GM12878 (cell line): ENCODE measurements around the gene CD276. TPM values are rescaled to one million over a fixed set of nuclear protein-coding genes. Genes with fewer than 3 reads are reported as not detected.
A peak's percentile ranks its signal among the peaks of the same experiment; 100 is the strongest.

ENCODE experiments used
- ATAC-seq: fragments of 200-7000 bp; cut with Tn5 transposase; 3 replicates; pipeline ENCODE4 v1.9.1; 2020; ENCODE audit warnings: mild to moderate bottlenecking, moderate library complexity
- BruUV-seq: library from RNA; stranded (reverse); fragments of 400-500 nt; replicated peaks from 2 replicates; lab custom pipeline; 2021; lab: Mats Ljungman, UMichigan
- CTCF ChIA-PET: fragments of 300-600 bp; sonication (Branson Sonifier 250); formaldehyde crosslinking; extraction: SDS; loops from one replicate; lab custom pipeline; 2021; ENCODE audit warnings: inconsistent platforms; lab: Yijun Ruan, JAX
- POLR2A ChIA-PET: fragments of 350-600 bp; formaldehyde crosslinking; extraction: SDS; loops from one replicate; lab custom pipeline; 2021; ENCODE audit warnings: inconsistent platforms; lab: Charles Lee
- RAD21 ChIA-PET: fragments of 300-600 bp; sonication (Branson Sonifier 250); formaldehyde crosslinking; loops from one replicate; lab custom pipeline; 2023; ENCODE audit warnings: antibody characterized with exemption; ENCODE audit not compliant: unreplicated experiment; lab: Charles Lee
- SMC1A ChIA-PET: fragments of 300-600 bp; sonication (Branson Sonifier 250); formaldehyde crosslinking; loops from one replicate; lab custom pipeline; 2023; ENCODE audit not compliant: unreplicated experiment, uncharacterized antibody; lab: Charles Lee
- DNase-seq: peaks from one replicate; pipeline ENCODE4 v3.0.0-alpha.2; 2011; ENCODE audit warnings: low read depth, low spot score
- FAIRE-seq: peaks from 3 replicates; lab custom pipeline; 2011; peaks lifted over from hg19 to GRCh38; lab: Jason Lieb, UNC
- H2AFZ ChIP-seq: 2 replicates; pipeline ENCODE4 v1.6.0; 2011; ENCODE audit warnings: low read depth, low read length, control low read depth; ENCODE audit not compliant: control insufficient read depth
- H3K27ac ChIP-seq: 2 replicates; pipeline ENCODE4 v1.5.1; 2011; ENCODE audit warnings: control low read depth; ENCODE audit not compliant: control insufficient read depth, insufficient read depth
- H3K27me3 ChIP-seq, 2 experiments: replicated peaks in 1 of 2; 2 replicates each; pipeline versions ENCODE4 v1.6.0 to v1.6.1; 2011; ENCODE audit warnings: low read length in 1 of 2; ENCODE audit not compliant: control insufficient read depth in 2 of 2, insufficient read depth in 2 of 2
- H3K36me3 ChIP-seq, 2 experiments: 2 replicates each; pipeline ENCODE4 v1.5.1; 2011; ENCODE audit warnings: low read length in 1 of 2; ENCODE audit not compliant: control insufficient read depth in 2 of 2, insufficient read depth in 2 of 2
- H3K4me1 ChIP-seq: 2 replicates; pipeline ENCODE4 v1.6.1; 2011; ENCODE audit warnings: mild to moderate bottlenecking, low read length, moderate library complexity, mixed read lengths; ENCODE audit not compliant: control insufficient read depth, insufficient read depth
- H3K4me2 ChIP-seq: 2 replicates; pipeline ENCODE4 v1.6.0; 2011; ENCODE audit warnings: control low read depth; ENCODE audit not compliant: control insufficient read depth, insufficient read depth
- H3K4me3 ChIP-seq: fragments of 200-600 bp; sonication (generic); 2 replicates; pipeline ENCODE4 v1.5.1; 2016
- H3K79me2 ChIP-seq: 2 replicates; pipeline ENCODE4 v1.6.0; 2011; ENCODE audit warnings: low read length; ENCODE audit not compliant: control insufficient read depth, insufficient read depth
- H3K9ac ChIP-seq: 2 replicates; pipeline ENCODE4 v1.8.0; 2011; ENCODE audit warnings: low read length, control low read depth, mixed read lengths; ENCODE audit not compliant: control insufficient read depth, insufficient read depth
- H3K9me3 ChIP-seq: replicated peaks from 3 replicates; pipeline ENCODE4 v1.5.1; 2011; ENCODE audit warnings: mild to moderate bottlenecking, low read length; ENCODE audit not compliant: control insufficient read depth, insufficient read depth
- H4K20me1 ChIP-seq: 2 replicates; pipeline ENCODE4 v1.6.0; 2011; ENCODE audit not compliant: control insufficient read depth, insufficient read depth
- CHD2 ChIP-seq: IDR thresholded peaks from 2 replicates; pipeline ENCODE4 v1.6.1; 2011; ENCODE audit warnings: low read depth, low read length, improper control_type of control experiment, borderline replicate concordance
- NR2F1 ChIP-seq: fragments of 450-650 bp; conservative IDR thresholded peaks from 2 replicates; pipeline ENCODE4 v1.6.1; 2017; ENCODE audit warnings: mild to moderate bottlenecking
- PAX8 ChIP-seq: fragments of 450-650 bp; IDR thresholded peaks from 2 replicates; pipeline ENCODE4 v1.6.1; 2017; ENCODE audit warnings: mild to moderate bottlenecking, moderate library complexity
- SMC3 ChIP-seq: IDR thresholded peaks from 2 replicates; pipeline ENCODE4 v1.6.1; 2011; ENCODE audit warnings: low read length, improper control_type of control experiment, borderline replicate concordance
- ZNF217 ChIP-seq: fragments of 450-650 bp; IDR thresholded peaks from 2 replicates; pipeline ENCODE4 v1.6.1; 2017; ENCODE audit warnings: antibody characterized with exemption, mild to moderate bottlenecking
- WGBS: methylation state at CpG from one replicate; pipeline ENCODE4 v1.1.6; 2016; ENCODE audit warnings: low lambda C conversion rate; ENCODE audit not compliant: insufficient replicate concordance, insufficient coverage; ENCODE audit errors: missing lambda C conversion rate; 5-methylcytosine and 5-hydroxymethylcytosine counted together
- in situ Hi-C: fragments of 300-500 bp; cut with MboI; formaldehyde crosslinking; loops from 9 replicates; pipeline ENCODE4 v1.14.3; 2018; ENCODE audit warnings: mixed read lengths
- intact Hi-C: fragments of 100-400 bp; cut with micrococcal nuclease; formaldehyde crosslinking; loops from one replicate; pipeline ENCODE4 v1.14.2; 2022; ENCODE audit not compliant: unreplicated experiment
- polyA plus RNA-seq, 11 experiments: library from polyadenylated mRNA; depleted of rRNA in 4 of 11; unstranded in 6 of 11; stranded (reverse) in 5 of 11; fragments of >200 nt; fragmentation: Nextera tagmentation in 4 of 11; fragmentation: Illumina TruSeq in 1 of 11; extraction: Ambion mirVana in 4 of 11; extraction: Trizol in 1 of 11; gene quantifications; 1 replicate in 1 of 11; 2 replicates in 10 of 11; pipeline versions ENCODE4 v1.2.1 to v1.2.3, GENCODE V29; 2011 to 2016; ENCODE audit warnings: inconsistent platforms in 2 of 11, missing spikeins in 2 of 11, low read depth in 1 of 11
- total RNA-seq, 4 experiments: library from RNA; depleted of rRNA in 3 of 4; stranded (reverse); fragments of >200 nt in 3 of 4; fragmentation: Illumina TruSeq in 1 of 4; extraction: Trizol in 1 of 4; gene quantifications; 2 replicates each; pipeline versions ENCODE4 v1.2.1 to v1.2.3, GENCODE V29; 2013 to 2021
- TF ChIP-seq, protein P1 (sequence below): IDR thresholded peaks from 2 replicates; pipeline ENCODE4 v1.6.1; 2011; ENCODE audit warnings: mild to moderate bottlenecking, low read depth, low read length, moderate library complexity; ENCODE audit not compliant: insufficient replicate concordance
- TF ChIP-seq, protein P2 (sequence below): fragments of 450-650 bp; IDR thresholded peaks from 2 replicates; pipeline ENCODE4 v1.6.1; 2016; ENCODE audit warnings: mild to moderate bottlenecking, moderate library complexity, borderline replicate concordance
- TF ChIP-seq, protein P3 (sequence below): fragments of 450-650 bp; IDR thresholded peaks from 2 replicates; pipeline ENCODE4 v1.6.1; 2016; ENCODE audit warnings: mild to moderate bottlenecking
- TF ChIP-seq, protein P4 (sequence below): fragments of 450-650 bp; IDR thresholded peaks from 2 replicates; pipeline ENCODE4 v1.6.1; 2017; ENCODE audit warnings: antibody characterized with exemption, mild to moderate bottlenecking, moderate library complexity
- TF ChIP-seq, protein P5 (sequence below), 3 experiments: IDR thresholded peaks in 2 of 3; conservative IDR thresholded peaks in 1 of 3; 2 replicates each; pipeline ENCODE4 v1.5.1; 2011; ENCODE audit warnings: low read depth in 3 of 3, low read length in 3 of 3, mild to moderate bottlenecking in 3 of 3, control low read depth in 2 of 3, moderate library complexity in 2 of 3, inconsistent platforms in 1 of 3, mixed read lengths in 1 of 3; ENCODE audit not compliant: control insufficient read depth in 2 of 3, insufficient read depth in 1 of 3; ENCODE audit errors: extremely low read depth in 1 of 3

The CD276 gene
- total and polyA plus RNA-seq, 10 of the 15 experiments (the other 5 are each of a cell fraction or from before 2014, with no cell fraction given): 0.11 to 3.0 (median 1.2) TPM

DNA sequence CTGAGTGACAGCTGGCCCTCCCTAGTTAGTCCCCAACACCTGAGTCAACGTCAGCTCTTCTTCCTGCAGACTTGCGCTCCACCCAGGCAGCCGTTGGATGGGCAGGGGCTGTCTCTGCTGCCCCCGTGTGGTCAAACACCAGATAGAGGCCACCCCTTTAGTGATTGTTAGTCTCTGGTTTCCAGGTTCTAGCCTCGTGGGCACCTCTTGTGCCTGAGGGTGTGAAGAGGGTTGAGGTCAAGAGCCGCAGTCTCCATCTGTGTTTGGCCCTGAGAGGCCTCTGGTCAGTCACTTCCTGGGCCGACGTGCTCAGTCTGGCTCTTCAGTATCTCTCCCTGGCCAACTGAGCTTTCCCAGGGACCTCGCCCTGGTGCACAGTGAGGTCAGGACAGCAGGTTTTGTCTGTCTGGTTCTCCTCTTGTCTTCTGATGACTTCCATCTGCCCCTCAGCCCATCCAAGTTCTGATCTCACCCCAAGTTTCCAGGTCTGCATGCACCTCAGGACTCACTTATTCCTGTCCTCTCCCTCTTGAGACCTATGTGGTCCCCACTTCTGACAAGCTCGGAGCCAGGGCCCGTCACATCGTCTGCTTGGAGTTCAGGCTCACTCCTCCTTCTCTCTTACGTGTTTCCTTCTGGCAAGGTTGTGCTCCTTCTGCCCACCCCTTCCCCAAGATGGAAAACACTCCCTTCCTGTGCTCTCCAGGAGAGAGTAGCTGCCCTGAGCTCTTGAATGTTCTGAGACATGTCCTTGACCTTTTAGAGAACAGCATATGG lies 20.9 kb downstream of the CD276 start:
- in situ Hi-C loops: no loop called here
- H3K9ac ChIP-seq: no peak overlapping the region
- TF ChIP-seq, protein P1, sequence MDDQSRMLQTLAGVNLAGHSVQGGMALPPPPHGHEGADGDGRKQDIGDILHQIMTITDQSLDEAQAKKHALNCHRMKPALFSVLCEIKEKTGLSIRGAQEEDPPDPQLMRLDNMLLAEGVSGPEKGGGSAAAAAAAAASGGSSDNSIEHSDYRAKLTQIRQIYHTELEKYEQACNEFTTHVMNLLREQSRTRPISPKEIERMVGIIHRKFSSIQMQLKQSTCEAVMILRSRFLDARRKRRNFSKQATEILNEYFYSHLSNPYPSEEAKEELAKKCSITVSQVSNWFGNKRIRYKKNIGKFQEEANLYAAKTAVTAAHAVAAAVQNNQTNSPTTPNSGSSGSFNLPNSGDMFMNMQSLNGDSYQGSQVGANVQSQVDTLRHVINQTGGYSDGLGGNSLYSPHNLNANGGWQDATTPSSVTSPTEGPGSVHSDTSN: no peak
- TF ChIP-seq, protein P2, sequence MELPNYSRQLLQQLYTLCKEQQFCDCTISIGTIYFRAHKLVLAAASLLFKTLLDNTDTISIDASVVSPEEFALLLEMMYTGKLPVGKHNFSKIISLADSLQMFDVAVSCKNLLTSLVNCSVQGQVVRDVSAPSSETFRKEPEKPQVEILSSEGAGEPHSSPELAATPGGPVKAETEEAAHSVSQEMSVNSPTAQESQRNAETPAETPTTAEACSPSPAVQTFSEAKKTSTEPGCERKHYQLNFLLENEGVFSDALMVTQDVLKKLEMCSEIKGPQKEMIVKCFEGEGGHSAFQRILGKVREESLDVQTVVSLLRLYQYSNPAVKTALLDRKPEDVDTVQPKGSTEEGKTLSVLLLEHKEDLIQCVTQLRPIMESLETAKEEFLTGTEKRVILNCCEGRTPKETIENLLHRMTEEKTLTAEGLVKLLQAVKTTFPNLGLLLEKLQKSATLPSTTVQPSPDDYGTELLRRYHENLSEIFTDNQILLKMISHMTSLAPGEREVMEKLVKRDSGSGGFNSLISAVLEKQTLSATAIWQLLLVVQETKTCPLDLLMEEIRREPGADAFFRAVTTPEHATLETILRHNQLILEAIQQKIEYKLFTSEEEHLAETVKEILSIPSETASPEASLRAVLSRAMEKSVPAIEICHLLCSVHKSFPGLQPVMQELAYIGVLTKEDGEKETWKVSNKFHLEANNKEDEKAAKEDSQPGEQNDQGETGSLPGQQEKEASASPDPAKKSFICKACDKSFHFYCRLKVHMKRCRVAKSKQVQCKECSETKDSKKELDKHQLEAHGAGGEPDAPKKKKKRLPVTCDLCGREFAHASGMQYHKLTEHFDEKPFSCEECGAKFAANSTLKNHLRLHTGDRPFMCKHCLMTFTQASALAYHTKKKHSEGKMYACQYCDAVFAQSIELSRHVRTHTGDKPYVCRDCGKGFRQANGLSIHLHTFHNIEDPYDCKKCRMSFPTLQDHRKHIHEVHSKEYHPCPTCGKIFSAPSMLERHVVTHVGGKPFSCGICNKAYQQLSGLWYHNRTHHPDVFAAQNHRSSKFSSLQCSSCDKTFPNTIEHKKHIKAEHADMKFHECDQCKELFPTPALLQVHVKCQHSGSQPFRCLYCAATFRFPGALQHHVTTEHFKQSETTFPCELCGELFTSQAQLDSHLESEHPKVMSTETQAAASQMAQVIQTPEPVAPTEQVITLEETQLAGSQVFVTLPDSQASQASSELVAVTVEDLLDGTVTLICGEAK: no peak
- TF ChIP-seq CHD2 (no peak), SMC3 (peak; percentile 53), NR2F1 (no peak), ZNF217 (no peak), PAX8 (no peak)
- TF ChIP-seq, protein P3, sequence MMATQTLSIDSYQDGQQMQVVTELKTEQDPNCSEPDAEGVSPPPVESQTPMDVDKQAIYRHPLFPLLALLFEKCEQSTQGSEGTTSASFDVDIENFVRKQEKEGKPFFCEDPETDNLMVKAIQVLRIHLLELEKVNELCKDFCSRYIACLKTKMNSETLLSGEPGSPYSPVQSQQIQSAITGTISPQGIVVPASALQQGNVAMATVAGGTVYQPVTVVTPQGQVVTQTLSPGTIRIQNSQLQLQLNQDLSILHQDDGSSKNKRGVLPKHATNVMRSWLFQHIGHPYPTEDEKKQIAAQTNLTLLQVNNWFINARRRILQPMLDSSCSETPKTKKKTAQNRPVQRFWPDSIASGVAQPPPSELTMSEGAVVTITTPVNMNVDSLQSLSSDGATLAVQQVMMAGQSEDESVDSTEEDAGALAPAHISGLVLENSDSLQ: peak; percentile 63; the same call in 1 of the 2 replicates
- TF ChIP-seq, protein P4, sequence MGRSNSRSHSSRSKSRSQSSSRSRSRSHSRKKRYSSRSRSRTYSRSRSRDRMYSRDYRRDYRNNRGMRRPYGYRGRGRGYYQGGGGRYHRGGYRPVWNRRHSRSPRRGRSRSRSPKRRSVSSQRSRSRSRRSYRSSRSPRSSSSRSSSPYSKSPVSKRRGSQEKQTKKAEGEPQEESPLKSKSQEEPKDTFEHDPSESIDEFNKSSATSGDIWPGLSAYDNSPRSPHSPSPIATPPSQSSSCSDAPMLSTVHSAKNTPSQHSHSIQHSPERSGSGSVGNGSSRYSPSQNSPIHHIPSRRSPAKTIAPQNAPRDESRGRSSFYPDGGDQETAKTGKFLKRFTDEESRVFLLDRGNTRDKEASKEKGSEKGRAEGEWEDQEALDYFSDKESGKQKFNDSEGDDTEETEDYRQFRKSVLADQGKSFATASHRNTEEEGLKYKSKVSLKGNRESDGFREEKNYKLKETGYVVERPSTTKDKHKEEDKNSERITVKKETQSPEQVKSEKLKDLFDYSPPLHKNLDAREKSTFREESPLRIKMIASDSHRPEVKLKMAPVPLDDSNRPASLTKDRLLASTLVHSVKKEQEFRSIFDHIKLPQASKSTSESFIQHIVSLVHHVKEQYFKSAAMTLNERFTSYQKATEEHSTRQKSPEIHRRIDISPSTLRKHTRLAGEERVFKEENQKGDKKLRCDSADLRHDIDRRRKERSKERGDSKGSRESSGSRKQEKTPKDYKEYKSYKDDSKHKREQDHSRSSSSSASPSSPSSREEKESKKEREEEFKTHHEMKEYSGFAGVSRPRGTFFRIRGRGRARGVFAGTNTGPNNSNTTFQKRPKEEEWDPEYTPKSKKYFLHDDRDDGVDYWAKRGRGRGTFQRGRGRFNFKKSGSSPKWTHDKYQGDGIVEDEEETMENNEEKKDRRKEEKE: no peak
- TF ChIP-seq, protein P5, sequence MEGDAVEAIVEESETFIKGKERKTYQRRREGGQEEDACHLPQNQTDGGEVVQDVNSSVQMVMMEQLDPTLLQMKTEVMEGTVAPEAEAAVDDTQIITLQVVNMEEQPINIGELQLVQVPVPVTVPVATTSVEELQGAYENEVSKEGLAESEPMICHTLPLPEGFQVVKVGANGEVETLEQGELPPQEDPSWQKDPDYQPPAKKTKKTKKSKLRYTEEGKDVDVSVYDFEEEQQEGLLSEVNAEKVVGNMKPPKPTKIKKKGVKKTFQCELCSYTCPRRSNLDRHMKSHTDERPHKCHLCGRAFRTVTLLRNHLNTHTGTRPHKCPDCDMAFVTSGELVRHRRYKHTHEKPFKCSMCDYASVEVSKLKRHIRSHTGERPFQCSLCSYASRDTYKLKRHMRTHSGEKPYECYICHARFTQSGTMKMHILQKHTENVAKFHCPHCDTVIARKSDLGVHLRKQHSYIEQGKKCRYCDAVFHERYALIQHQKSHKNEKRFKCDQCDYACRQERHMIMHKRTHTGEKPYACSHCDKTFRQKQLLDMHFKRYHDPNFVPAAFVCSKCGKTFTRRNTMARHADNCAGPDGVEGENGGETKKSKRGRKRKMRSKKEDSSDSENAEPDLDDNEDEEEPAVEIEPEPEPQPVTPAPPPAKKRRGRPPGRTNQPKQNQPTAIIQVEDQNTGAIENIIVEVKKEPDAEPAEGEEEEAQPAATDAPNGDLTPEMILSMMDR (IDR thresholded peaks at IDR 0.05 in 2 of 3, conservative IDR thresholded peaks at IDR 0.05 in 1 of 3; ENCODE audit: control insufficient read depth in 2 of 3, extremely low read depth in 1 of 3, insufficient read depth in 1 of 3, low read depth in 3 of 3, low read length in 3 of 3): peak; percentile 82 to 88 (median 86)

More for the DNA sequence above, 20.9 kb downstream of the CD276 start:
- H3K36me3 ChIP-seq: no peaks in the 10 kb centered on the region
- no peaks in the 10 kb centered on the region for H3K9me3 ChIP-seq
- no TSS peak for BruUV-seq
- H3K27me3 ChIP-seq: no peaks in the 10 kb centered on the region; a peak in 1 of 4 replicates
- H3K4me1 ChIP-seq: no peaks in the 10 kb centered on the region
- no peaks in the 10 kb centered on the region for H3K79me2 ChIP-seq
- ChIA-PET CTCF (interaction anchor here (0.5 to 12.5 kb wide), 23 partner anchors 11 to 1477 kb away, joined by 3 to 216 read pairs (median 5); partner anchors contain the start of gene NPTN), SMC1A (interaction anchor here (1.0 to 2.0 kb wide), 6 partner anchors 28 to 421 kb away, joined by 3 to 5 read pairs (median 4); no protein-coding TSS in a partner anchor), POLR2A (no interaction called here), RAD21 (interaction anchor here (0.7 to 2.0 kb wide), 4 partner anchors 19 to 429 kb away, joined by 3 to 11 read pairs (median 3); no protein-coding TSS in a partner anchor)
- DNase-seq (no peak), ATAC-seq (peak; percentile 91), FAIRE-seq (peak; percentile 95)
- 21% methylated on average over 11 of the region's 13 CpGs for WGBS
- no peak overlapping the region for H2AFZ ChIP-seq
- intact Hi-C loops: loop anchor here (5.0 kb wide), 1 partner anchor 463 kb away; no protein-coding TSS in a partner anchor
- H4K20me1 ChIP-seq: no peaks in the 10 kb centered on the region
- no peak overlapping the region for H3K4me2 ChIP-seq
- no peak overlapping the region for H3K4me3 ChIP-seq
- no peak overlapping the region for H3K27ac ChIP-seq
